Chondrocyte (in vitro differentiated cells): Measurements from ENCODE around the gene ALOX15. TPM values are rescaled to one million over a fixed set of nuclear protein-coding genes. Genes with fewer than 3 reads are reported as not detected.

ENCODE experiments used
- DNase-seq: peaks from one replicate; pipeline ENCODE4 v3.0.0; 2021; ENCODE audit warnings: mixed read lengths, low spot score
- H3K27ac Mint-ChIP-seq: one replicate; pipeline ENCODE4 v1.8.0; 2021; ENCODE audit warnings: mild to moderate bottlenecking, moderate library complexity, mixed read lengths; ENCODE audit not compliant: unreplicated experiment
- H3K27me3 Mint-ChIP-seq: 2 replicates; pipeline ENCODE4 v1.8.0; 2021; ENCODE audit warnings: low read depth, mixed read lengths
- H3K36me3 Mint-ChIP-seq: 2 replicates; pipeline ENCODE4 v1.8.0; 2021; ENCODE audit warnings: low read depth, mixed read lengths
- H3K4me1 Mint-ChIP-seq: 2 replicates; pipeline ENCODE4 v1.8.0; 2021; ENCODE audit warnings: low read depth, mild to moderate bottlenecking, mixed read lengths
- H3K4me3 Mint-ChIP-seq: one replicate; pipeline ENCODE4 v1.8.0; 2021; ENCODE audit warnings: mild to moderate bottlenecking, moderate library complexity, mixed read lengths; ENCODE audit not compliant: unreplicated experiment
- H3K9me3 Mint-ChIP-seq: 2 replicates; pipeline ENCODE4 v1.8.0; 2021; ENCODE audit warnings: low read depth, mixed read lengths
- total RNA-seq: library from RNA; stranded (reverse); gene quantifications from 3 replicates; pipeline ENCODE4 v1.2.1, GENCODE V29; 2021
- TF ChIP-seq, protein P1 (sequence below): fragments of 200-600 bp; sonication (generic); IDR thresholded peaks from 2 replicates; pipeline ENCODE4 v1.5.0; 2021; ENCODE audit warnings: antibody characterized with exemption, mild to moderate bottlenecking, moderate library complexity

The ALOX15 gene
- total RNA-seq, 1 donor from 2014 or later = 0.15 TPM

- Mint-ChIP-seq H3K4me1 (peaks cover 4% of the 10 kb centered on the region), H3K27me3 (peaks cover 43% of the 10 kb centered on the region), H3K4me3 (no peak overlapping the region), H3K27ac (no peak overlapping the region), H3K9me3 (no peaks in the 10 kb centered on the region), H3K36me3 (no peaks in the 10 kb centered on the region)
- DNase-seq = no peak
- TF ChIP-seq, protein P1, sequence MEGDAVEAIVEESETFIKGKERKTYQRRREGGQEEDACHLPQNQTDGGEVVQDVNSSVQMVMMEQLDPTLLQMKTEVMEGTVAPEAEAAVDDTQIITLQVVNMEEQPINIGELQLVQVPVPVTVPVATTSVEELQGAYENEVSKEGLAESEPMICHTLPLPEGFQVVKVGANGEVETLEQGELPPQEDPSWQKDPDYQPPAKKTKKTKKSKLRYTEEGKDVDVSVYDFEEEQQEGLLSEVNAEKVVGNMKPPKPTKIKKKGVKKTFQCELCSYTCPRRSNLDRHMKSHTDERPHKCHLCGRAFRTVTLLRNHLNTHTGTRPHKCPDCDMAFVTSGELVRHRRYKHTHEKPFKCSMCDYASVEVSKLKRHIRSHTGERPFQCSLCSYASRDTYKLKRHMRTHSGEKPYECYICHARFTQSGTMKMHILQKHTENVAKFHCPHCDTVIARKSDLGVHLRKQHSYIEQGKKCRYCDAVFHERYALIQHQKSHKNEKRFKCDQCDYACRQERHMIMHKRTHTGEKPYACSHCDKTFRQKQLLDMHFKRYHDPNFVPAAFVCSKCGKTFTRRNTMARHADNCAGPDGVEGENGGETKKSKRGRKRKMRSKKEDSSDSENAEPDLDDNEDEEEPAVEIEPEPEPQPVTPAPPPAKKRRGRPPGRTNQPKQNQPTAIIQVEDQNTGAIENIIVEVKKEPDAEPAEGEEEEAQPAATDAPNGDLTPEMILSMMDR = no peak
These were observed 58.3 kb downstream of the ALOX15 start for GRCh38 chr17:4583206-4583605.

- TF ChIP-seq, protein P1 = no peak
- peaks cover 43% of the 10 kb centered on the region for H3K27me3 Mint-ChIP-seq
- no peak for DNase-seq
- no peaks in the 10 kb centered on the region for H3K36me3 Mint-ChIP-seq
- H3K4me3 Mint-ChIP-seq = no peak overlapping the region
- H3K27ac Mint-ChIP-seq = no peak overlapping the region
- H3K9me3 Mint-ChIP-seq = no peaks in the 10 kb centered on the region
- peaks cover 4% of the 10 kb centered on the region for H3K4me1 Mint-ChIP-seq
These were observed 58.8 kb downstream of the ALOX15 start for GRCh38 chr17:4582691-4583090.

DNA sequence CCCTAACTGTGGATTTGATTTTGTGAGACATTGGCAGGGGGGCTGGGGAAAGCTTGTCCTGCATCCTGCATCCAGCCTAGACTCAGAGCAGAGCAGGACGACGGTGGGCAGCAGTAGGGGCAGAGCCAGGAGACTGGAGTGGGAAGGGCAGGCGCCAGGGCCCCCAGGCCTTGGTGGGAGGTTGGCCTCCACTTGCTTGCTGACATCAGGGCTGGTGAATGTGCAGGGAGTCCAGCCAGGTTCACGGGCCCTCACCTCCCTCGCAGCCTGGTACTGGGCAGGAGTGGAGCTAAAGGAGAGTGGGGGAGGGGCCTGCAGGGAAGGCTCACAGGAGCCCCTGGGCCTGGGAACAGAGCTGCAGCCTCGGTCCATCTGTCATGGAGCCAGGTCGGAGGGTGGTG is 59.4 kb downstream of the ALOX15 start:
- Mint-ChIP-seq H3K4me3 (no peak overlapping the region), H3K27me3 (peaks cover 43% of the 10 kb centered on the region), H3K27ac (no peak overlapping the region), H3K9me3 (no peaks in the 10 kb centered on the region), H3K36me3 (no peaks in the 10 kb centered on the region), H3K4me1 (peaks cover 5% of the 10 kb centered on the region)
- no peak for DNase-seq
- TF ChIP-seq, protein P1 = no peak

Other genes with a start within 250 kb of the ALOX15 start
- gene SPNS3, start 207.7 kb downstream of the ALOX15 start, total RNA-seq = not detected in 3 replicates
- 0.70 to 0.87 TPM in 2 of 3 replicates, not detected in the other for gene SPNS2, start 142.8 kb downstream of the ALOX15 start, total RNA-seq
- 33.6 to 58.2 TPM (median 36.4 TPM) in 3 replicates for gene MYBBP1A, start 86.3 kb downstream of the ALOX15 start, total RNA-seq
- gene GGT6, start 81.1 kb downstream of the ALOX15 start, total RNA-seq = not detected in 3 replicates
- gene SMTNL2, start 57.1 kb downstream of the ALOX15 start, total RNA-seq = 0.32 to 0.36 TPM in 2 of 3 replicates, not detected in the other
- 44.1 to 56.2 TPM (median 48.2 TPM) in 3 replicates for gene PELP1, start 62.5 kb upstream of the ALOX15 start, total RNA-seq
- 7.1 to 11.8 TPM (median 7.2 TPM) in 3 replicates for gene ARRB2, start 69.0 kb upstream of the ALOX15 start, total RNA-seq
- gene MED11, start 89.8 kb upstream of the ALOX15 start, total RNA-seq = 14.6 to 21.3 TPM (median 16.9 TPM) in 3 replicates
- gene ZMYND15, start 98.2 kb upstream of the ALOX15 start, total RNA-seq = 0.23 to 0.48 TPM (median 0.45 TPM) in 3 replicates
- gene CXCL16, start 98.2 kb upstream of the ALOX15 start, total RNA-seq = 4.7 to 8.0 TPM (median 5.4 TPM) in 3 replicates
- gene TM4SF5, start 130.2 kb upstream of the ALOX15 start, total RNA-seq = not detected in 3 replicates
- gene VMO1, start 144.7 kb upstream of the ALOX15 start, total RNA-seq = 0.82 to 2.4 TPM (median 1.2 TPM) in 3 replicates
- gene GLTPD2, start 147.3 kb upstream of the ALOX15 start, total RNA-seq = not detected in 3 replicates
- 110 to 146 TPM (median 113 TPM) in 3 replicates for gene PSMB6, start 154.5 kb upstream of the ALOX15 start, total RNA-seq
- 30.3 to 35.3 TPM (median 32.1 TPM) in 3 replicates for gene PLD2, start 165.5 kb upstream of the ALOX15 start, total RNA-seq
- 89.1 to 93.0 TPM (median 90.6 TPM) in 3 replicates for gene MINK1, start 191.7 kb upstream of the ALOX15 start, total RNA-seq